Superior temporal gyrus (tissue), 1 donor: ENCODE results near the gene BIRC5.

Source experiments
- DNase-seq: peaks from one replicate; pipeline ENCODE4 v3.0.0-alpha.2; 2016; ENCODE audit errors: extremely low spot score

BIRC5 gene

GRCh38 chr17:78255953-78256706, 42.1 kb downstream of the BIRC5 start:
- no peak for DNase-seq

- DNase-seq, result no peak
These were observed 42.9 kb downstream of the BIRC5 start for GRCh38 chr17:78256707-78257591.

- no peak for DNase-seq
These were observed 43.8 kb downstream of the BIRC5 start for GRCh38 chr17:78257810-78258322.

- no peak for DNase-seq
These were observed 44.5 kb downstream of the BIRC5 start for GRCh38 chr17:78258323-78259191.

- DNase-seq, result no peak
These were observed 45.1 kb downstream of the BIRC5 start for GRCh38 chr17:78259192-78259554.

- no peak for DNase-seq
These were observed 49.1 kb downstream of the BIRC5 start for GRCh38 chr17:78263063-78263735.

GRCh38 chr17:78263736-78264340, 49.8 kb downstream of the BIRC5 start:
- no peak for DNase-seq

- DNase-seq, result no peak
These were observed 50.5 kb downstream of the BIRC5 start for GRCh38 chr17:78264590-78264989.

GRCh38 chr17:78265121-78265520, 51.1 kb downstream of the BIRC5 start:
- DNase-seq, result no peak

GRCh38 chr17:78266231-78266631, 52.2 kb downstream of the BIRC5 start:
- DNase-seq, result no peak

- no peak for DNase-seq
These were observed 52.7 kb downstream of the BIRC5 start for GRCh38 chr17:78266771-78267170.

GRCh38 chr17:78267253-78268073, 53.4 kb downstream of the BIRC5 start:
- no peak for DNase-seq

- no peak for DNase-seq
These were observed 54.3 kb downstream of the BIRC5 start for GRCh38 chr17:78268191-78268874.

GRCh38 chr17:78268951-78269905, 55.2 kb downstream of the BIRC5 start:
- DNase-seq, result no peak

GRCh38 chr17:78269955-78270381, 55.9 kb downstream of the BIRC5 start:
- DNase-seq, result no peak

GRCh38 chr17:78271419-78272170, 57.5 kb downstream of the BIRC5 start:
- DNase-seq, result no peak

GRCh38 chr17:78272181-78272913, 58.3 kb downstream of the BIRC5 start:
- no peak for DNase-seq
